ENCODE measurements around the gene ZNF688. TPM values are rescaled to one million over a fixed set of nuclear protein-coding genes. Genes with fewer than 3 reads are reported as not detected.
"Not testable (repeated sequence)": the region's sequence is repeated elsewhere in the genome, so short reads cannot be mapped to it uniquely, and the experiment has no call there.

ZNF688 gene
- total and polyA plus RNA-seq, 10 donors: 10.7 to 43.5 (median 24.8) TPM

- TF ChIP-seq POLR2A (IDR thresholded peaks at IDR 0.05) (no peak), CTCF (IDR thresholded peaks at IDR 0.05 in 8 of 11, conservative IDR thresholded peaks at IDR 0.05 in 3 of 11) (no peak), POLR2AphosphoS5 (IDR thresholded peaks at IDR 0.05) (no peak)
- Histone ChIP-seq H3K4me1 (peaks cover 0 to 21% (median 17%) of the 10 kb centered on the region in 6 donors), H3K9me3 (no peaks in the 10 kb centered on the region), H3K4me3 (no peak overlapping the region), H3K27ac (no peak overlapping the region), H3K27me3 (replicated peaks in 1 of 7) (no peaks in the 10 kb centered on the region), H3K36me3 (no peaks in the 10 kb centered on the region)
- intact Hi-C loops (cut with DNase I; ENCODE audit: low total_unique reads): no loop called here
- DNase-seq: no peak
- WGBS, 5 donors: 79 to 91% (median 87%) methylated on average over 8 of the region's 8 CpGs
Observed at GRCh38 chr16:30539000-30539964, 32.2 kb downstream of the ZNF688 start.

GRCh38 chr16:30536391-30537024, 35.0 kb downstream of the ZNF688 start:
- H3K9me3 ChIP-seq; intact Hi-C loops (cut with DNase I; ENCODE audit: low total_unique reads); H3K4me3 ChIP-seq; H3K27me3 ChIP-seq (replicated peaks in 1 of 7); DNase-seq: not testable (repeated sequence)
- Histone ChIP-seq H3K36me3 (peaks cover 0 to 17% (median 13%) of the 10 kb centered on the region in 6 donors), H3K27ac (peak overlapping the region in 7 of 8 donors; percentile 93 to 96 (median 96)), H3K4me1 (peaks cover 7 to 47% (median 32%) of the 10 kb centered on the region in 6 donors)
- WGBS, 5 donors: 87 to 95% (median 91%) methylated on average over 13 of the region's 13 CpGs

- WGBS, 5 donors: 20 to 25% (median 22%) methylated on average over 12 of the region's 12 CpGs
- intact Hi-C loops (cut with DNase I; ENCODE audit: low total_unique reads): no loop called here
- peak; percentile 91 for DNase-seq
Observed at GRCh38 chr16:30535777-30536190, 35.7 kb downstream of the ZNF688 start.

More at GRCh38 chr16:30535777-30536190, 35.7 kb downstream of the ZNF688 start:
- Histone ChIP-seq H3K9me3 (no peaks in the 10 kb centered on the region), H3K36me3 (peaks cover 0 to 24% (median 18%) of the 10 kb centered on the region in 6 donors), H3K4me1 (peaks cover 7 to 54% (median 32%) of the 10 kb centered on the region in 6 donors), H3K4me3 (peak overlapping the region; percentile 62 to 85 (median 74)), H3K27me3 (replicated peaks in 1 of 7) (no peaks in the 10 kb centered on the region), H3K27ac (peak overlapping the region; percentile 86 to 96 (median 96))
- peak; percentile 23 to 80 (median 67) for TF ChIP-seq CTCF (IDR thresholded peaks at IDR 0.05 in 8 of 11, conservative IDR thresholded peaks at IDR 0.05 in 3 of 11)
- TF ChIP-seq POLR2A (IDR thresholded peaks at IDR 0.05): no peak
- TF ChIP-seq POLR2AphosphoS5 (IDR thresholded peaks at IDR 0.05): peak; percentile 52 to 69 (median 63)

All from spleen (tissue), 11 donors.